Heart left ventricle (tissue), 16 donors: ENCODE results near the gene IGFBP6. TPM values are rescaled to one million over a fixed set of nuclear protein-coding genes. Genes with fewer than 3 reads are reported as not detected.

Experiments
- ATAC-seq, 4 donors: fragments of 200-7000 bp; cut with Tn5 transposase; one replicate each; pipeline ENCODE4 v1.9.1; 2020 to 2022; ENCODE audit warnings: moderate library complexity in 4 of 4, mild to moderate bottlenecking in 3 of 4, moderate number of reproducible peaks in 1 of 4
- DNase-seq, 5 donors: peaks; one replicate each; pipeline ENCODE4 v3.0.0-alpha.2; 2020
- H3K27ac ChIP-seq, 12 donors: fragments of 200-600 bp; sonication (generic) in 4 of 12; one replicate each; pipeline versions ENCODE4 v1.5.0 to v1.8.0; 2016 to 2022; ENCODE audit warnings: mild to moderate bottlenecking in 2 of 12
- H3K27me3 ChIP-seq, 9 donors: fragments of 200-600 bp; sonication (generic) in 2 of 9; one replicate each; pipeline versions ENCODE4 v1.5.1 to v1.8.0; 2016 to 2022; ENCODE audit warnings: mild to moderate bottlenecking in 3 of 9
- H3K36me3 ChIP-seq, 9 donors: fragments of 200-600 bp; sonication (generic) in 2 of 9; one replicate each; pipeline versions ENCODE4 v1.5.0 to v1.8.0; 2018 to 2022; ENCODE audit warnings: mild to moderate bottlenecking in 2 of 9
- H3K4me1 ChIP-seq, 12 donors: fragments of 200-600 bp; sonication (generic) in 4 of 12; one replicate each; pipeline versions ENCODE4 v1.5.0 to v1.8.0; 2016 to 2022; ENCODE audit warnings: mild to moderate bottlenecking in 3 of 12
- H3K4me3 ChIP-seq, 12 donors: fragments of 200-600 bp; sonication (generic) in 4 of 12; one replicate each; pipeline versions ENCODE4 v1.5.0 to v1.8.0; 2017 to 2022; ENCODE audit warnings: mild to moderate bottlenecking in 9 of 12, moderate library complexity in 4 of 12
- H3K9me3 ChIP-seq, 12 donors: fragments of 200-600 bp; sonication (generic) in 4 of 12; one replicate each; pipeline versions ENCODE4 v1.5.0 to v1.8.0; 2016 to 2022; ENCODE audit warnings: mild to moderate bottlenecking in 1 of 12
- POLR2A ChIP-seq, 2 donors: fragments of 450-650 bp; IDR thresholded peaks; one replicate each; pipeline ENCODE4 v1.6.1; 2017; ENCODE audit warnings: antibody characterized with exemption in 2 of 2, mild to moderate bottlenecking in 2 of 2, moderate library complexity in 2 of 2
- WGBS, 4 donors: extraction: QIAGEN DNeasy Blood & Tissue Kit in 2 of 4; methylation state at CpG; one replicate each; pipeline versions ENCODE4 v1.1.5 to v1.1.7; 2013 to 2018; 5-methylcytosine and 5-hydroxymethylcytosine counted together
- intact Hi-C, 10 donors: fragments of 100-400 bp; cut with DNase I; formaldehyde crosslinking; loops; one replicate each; pipeline versions ENCODE4 v1.11.1 to v1.14.2; 2022
- polyA plus RNA-seq, 2 donors: library from polyadenylated mRNA; stranded (reverse); fragments of 200-250 nt; gene quantifications; one replicate each; pipeline ENCODE4 v1.2.3, GENCODE V29; 2013
- total RNA-seq, 9 donors: library from RNA; depleted of rRNA in 2 of 9; stranded (reverse); fragments of >200 nt in 2 of 9; fragmentation: NEBNext Ultra II Directional in 3 of 9; extraction: Animal tissue kit (Norgen Biotek cat#: 25700) in 3 of 9; gene quantifications; one replicate each; pipeline versions ENCODE4 v1.1.0 to v1.2.4, GENCODE V29; 2016 to 2023
- TF ChIP-seq, protein P1 (sequence below), 12 donors: fragments of 200-600 bp; sonication (generic) in 4 of 12; IDR thresholded peaks; one replicate each; pipeline versions ENCODE4 v1.5.0 to v1.8.0; 2018 to 2022; ENCODE audit warnings: antibody characterized with exemption in 12 of 12, mild to moderate bottlenecking in 5 of 12
- donor health status: ischemic (EF 13 %, LVEDD 7.1; RV severe dilation, severe dysfunction).
- donor health status: healthy with polysubstance abuse.
- donor health status: DM: no; HTN: yes; CAD: no.
- donor health status: DM: no; HTN: no; CAD: no.
- donor health status: ischemic (EF 25% LVEDD 6.9; RV normal size, moderate dysfunction).
- donor health status: ischemic (EF 25% LVEDD 5.7; RV mildly dilated, moderate dysfunction).
- donor health status: healthy.
- donor health status: DM: yes; HTN: yes; CAD: no.
- donor health status: ischemic (EF 35%, LVEDD 5.7; RV mildly dilated, moderate dysfunction).
- donor health status: nonischemic (EF 11% LVEDD 7.7; RV severe dilation, severe dysfunction).
- donor health status: DM: yes; HTN: yes; CAD: no.
- donor health status: PGD.
- donor health status: ischemic (EF 29% LVEDD 5.4; RV normal size, mild dysfunction).
- donor health status: nonischemic (EF 23%, LVEDD 6.1; RV moderate dilation, normal function).

The IGFBP6 gene
- total and polyA plus RNA-seq, 11 donors, result 18.3 to 132 (median 42.6) TPM

DNA sequence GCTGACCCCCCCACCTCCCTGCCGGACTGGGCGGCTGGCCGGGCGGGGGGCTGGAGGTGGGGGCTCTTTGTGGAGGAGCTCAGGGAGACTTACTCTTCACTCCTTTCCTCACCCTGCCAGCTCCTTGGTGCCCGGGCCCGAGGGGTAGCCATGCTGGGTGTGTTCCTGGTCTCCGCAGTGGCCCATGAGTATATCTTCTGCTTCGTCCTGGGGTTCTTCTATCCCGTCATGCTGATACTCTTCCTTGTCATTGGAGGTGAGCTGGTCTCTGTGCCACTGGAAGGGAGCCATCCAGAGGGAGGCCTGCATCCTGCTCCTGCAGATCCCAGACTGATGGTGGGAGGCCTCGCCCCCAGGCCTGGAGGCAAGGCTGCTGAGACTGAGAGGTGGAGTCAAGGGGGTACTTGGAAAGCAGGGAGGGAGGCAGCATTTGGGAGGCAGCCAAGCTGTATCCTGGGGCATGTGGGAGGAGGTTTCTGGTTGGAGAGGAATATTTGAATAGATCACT is 25.5 kb downstream of the IGFBP6 start:
- DNase-seq (peak in 1 of 5 donors; percentile 14), ATAC-seq (no peak)
- no peaks in the 10 kb centered on the region for H3K4me1 ChIP-seq
- H3K9me3 ChIP-seq, result no peaks in the 10 kb centered on the region
- TF ChIP-seq, protein P1, sequence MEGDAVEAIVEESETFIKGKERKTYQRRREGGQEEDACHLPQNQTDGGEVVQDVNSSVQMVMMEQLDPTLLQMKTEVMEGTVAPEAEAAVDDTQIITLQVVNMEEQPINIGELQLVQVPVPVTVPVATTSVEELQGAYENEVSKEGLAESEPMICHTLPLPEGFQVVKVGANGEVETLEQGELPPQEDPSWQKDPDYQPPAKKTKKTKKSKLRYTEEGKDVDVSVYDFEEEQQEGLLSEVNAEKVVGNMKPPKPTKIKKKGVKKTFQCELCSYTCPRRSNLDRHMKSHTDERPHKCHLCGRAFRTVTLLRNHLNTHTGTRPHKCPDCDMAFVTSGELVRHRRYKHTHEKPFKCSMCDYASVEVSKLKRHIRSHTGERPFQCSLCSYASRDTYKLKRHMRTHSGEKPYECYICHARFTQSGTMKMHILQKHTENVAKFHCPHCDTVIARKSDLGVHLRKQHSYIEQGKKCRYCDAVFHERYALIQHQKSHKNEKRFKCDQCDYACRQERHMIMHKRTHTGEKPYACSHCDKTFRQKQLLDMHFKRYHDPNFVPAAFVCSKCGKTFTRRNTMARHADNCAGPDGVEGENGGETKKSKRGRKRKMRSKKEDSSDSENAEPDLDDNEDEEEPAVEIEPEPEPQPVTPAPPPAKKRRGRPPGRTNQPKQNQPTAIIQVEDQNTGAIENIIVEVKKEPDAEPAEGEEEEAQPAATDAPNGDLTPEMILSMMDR (IDR thresholded peaks at IDR 0.05), result no peak
- no peak for TF ChIP-seq POLR2A (IDR thresholded peaks at IDR 0.05)
- WGBS, 4 donors, result 94 to 96% (median 95%) methylated on average over 10 of the region's 10 CpGs
- no peaks in the 10 kb centered on the region for H3K36me3 ChIP-seq
- no peaks in the 10 kb centered on the region for H3K27me3 ChIP-seq
- no peak overlapping the region for H3K27ac ChIP-seq
- H3K4me3 ChIP-seq, result no peak overlapping the region
- intact Hi-C loops, result no loop called here

DNA sequence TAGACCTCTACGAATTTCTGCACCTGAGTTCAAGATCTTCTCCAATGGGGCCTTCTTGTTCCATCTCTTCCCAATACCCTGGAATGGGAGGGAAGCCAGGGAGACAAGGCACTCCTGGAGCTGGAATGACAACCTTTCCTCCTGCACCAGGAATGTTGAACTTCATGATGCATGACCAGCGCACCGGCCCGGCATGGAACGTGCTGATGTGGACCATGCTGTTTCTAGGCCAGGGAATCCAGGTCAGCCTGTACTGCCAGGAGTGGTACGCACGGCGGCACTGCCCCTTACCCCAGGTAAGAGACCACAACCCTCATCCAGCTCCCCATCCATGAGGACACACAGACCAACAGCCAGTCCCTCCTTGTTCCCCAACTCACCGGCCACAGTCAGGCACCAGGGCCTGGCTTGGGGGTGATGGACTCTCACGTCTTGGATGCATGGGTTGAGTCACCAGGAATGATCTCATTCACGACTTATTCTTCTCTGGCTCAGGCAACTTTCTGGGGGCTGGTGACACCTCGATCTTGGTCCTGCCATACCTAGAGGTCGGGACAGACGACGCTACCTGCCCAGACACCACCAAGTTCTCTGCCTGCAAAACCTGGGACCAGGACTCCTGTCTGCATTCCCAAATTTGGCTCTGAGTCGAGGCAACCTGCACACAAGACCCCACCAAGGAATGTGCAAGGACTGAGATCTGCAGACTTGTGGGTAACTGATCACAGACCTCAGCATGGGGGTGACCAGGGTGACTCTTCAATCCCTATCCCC is 26.3 kb downstream of the IGFBP6 start:
- intact Hi-C loops, result no loop called here
- no peaks in the 10 kb centered on the region for H3K36me3 ChIP-seq
- no peak overlapping the region for H3K27ac ChIP-seq
- H3K4me3 ChIP-seq, result no peak overlapping the region
- H3K27me3 ChIP-seq, result no peaks in the 10 kb centered on the region
- ATAC-seq (no peak), DNase-seq (peak in 1 of 5 donors; percentile 12)
- 90 to 95% (median 93%) methylated on average over 10 to 16 of the region's 16 CpGs for WGBS, 4 donors
- no peaks in the 10 kb centered on the region for H3K9me3 ChIP-seq
- no peaks in the 10 kb centered on the region for H3K4me1 ChIP-seq
- no peak for TF ChIP-seq POLR2A (IDR thresholded peaks at IDR 0.05)
- TF ChIP-seq, protein P1 (IDR thresholded peaks at IDR 0.05), result no peak

DNA sequence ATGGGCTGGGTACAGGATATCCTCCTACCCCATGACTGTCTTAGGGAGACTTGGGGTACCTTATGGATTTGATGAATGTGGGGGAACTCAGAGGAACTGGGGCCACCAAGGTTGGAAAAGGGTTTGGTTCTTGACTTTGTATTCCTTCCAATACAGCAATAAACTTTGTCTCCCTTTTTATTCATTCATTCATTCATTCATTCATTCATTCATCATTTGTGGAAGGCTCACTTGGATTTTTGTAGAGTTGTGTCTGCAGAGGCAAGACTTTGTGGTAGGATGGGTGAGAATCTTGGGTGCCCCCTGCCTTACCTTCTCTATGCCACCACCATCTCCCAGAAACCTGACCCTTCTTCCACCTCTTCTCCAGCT is 26.9 kb downstream of the IGFBP6 start:
- Histone ChIP-seq H3K9me3 (no peaks in the 10 kb centered on the region), H3K36me3 (no peaks in the 10 kb centered on the region), H3K27me3 (no peaks in the 10 kb centered on the region), H3K4me3 (no peak overlapping the region), H3K27ac (no peak overlapping the region), H3K4me1 (no peaks in the 10 kb centered on the region)
- DNase-seq, result peak in 1 of 5 donors; percentile 1
- intact Hi-C loops, result no loop called here
- TF ChIP-seq POLR2A (IDR thresholded peaks at IDR 0.05), result no peak
- TF ChIP-seq, protein P1 (IDR thresholded peaks at IDR 0.05), result no peak
- no peak for ATAC-seq

DNA sequence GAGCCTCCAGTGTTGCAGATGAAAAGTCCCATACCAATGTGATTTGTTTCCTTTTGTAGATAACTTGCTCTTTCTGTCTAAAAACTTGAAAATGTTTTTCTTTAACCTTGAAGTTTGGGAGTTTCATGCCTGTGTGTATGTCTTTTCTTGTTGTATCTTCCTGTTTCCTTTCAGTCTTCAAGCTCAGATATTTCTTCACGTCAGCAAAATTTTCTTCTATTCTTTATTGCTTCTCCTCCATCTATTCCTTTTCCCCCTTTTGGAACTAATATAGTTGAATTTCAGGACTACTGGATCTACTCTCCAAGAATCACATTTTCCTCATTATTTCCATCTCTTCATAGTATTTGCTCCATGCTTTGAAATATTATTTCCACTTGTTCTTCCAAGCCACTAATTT is 29.7 kb downstream of the IGFBP6 start:
- ATAC-seq (no peak), DNase-seq (no peak)
- H3K27ac ChIP-seq, result no peak overlapping the region
- H3K36me3 ChIP-seq, result no peaks in the 10 kb centered on the region
- H3K27me3 ChIP-seq, result no peaks in the 10 kb centered on the region
- intact Hi-C loops, result no loop called here
- no peak overlapping the region for H3K4me3 ChIP-seq
- WGBS, 4 donors, result 80 to 88% (median 81%) methylated on average over 1 of the region's 1 CpG
- TF ChIP-seq POLR2A (IDR thresholded peaks at IDR 0.05), result no peak
- TF ChIP-seq, protein P1 (IDR thresholded peaks at IDR 0.05), result no peak
- no peaks in the 10 kb centered on the region for H3K4me1 ChIP-seq
- H3K9me3 ChIP-seq, result no peaks in the 10 kb centered on the region
